Fibroblast of lung (primary cell): ENCODE data around the gene MPZL3.

ENCODE experiments used
- CTCF ChIP-seq, 2 donors: IDR thresholded peaks in 1 of 2; conservative IDR thresholded peaks in 1 of 2; 1 replicate in 1 of 2; 2 replicates in 1 of 2; pipeline ENCODE4 v1.5.1; 2011 to 2012; ENCODE audit warnings: low read length in 2 of 2, control low read depth in 1 of 2, inconsistent platforms in 1 of 2, low read depth in 1 of 2, mild to moderate bottlenecking in 1 of 2
- EZH2 ChIP-seq: IDR thresholded peaks from 2 replicates; pipeline ENCODE4 v1.5.1; 2012; ENCODE audit warnings: low read length, control low read depth, mild to moderate bottlenecking; ENCODE audit errors: missing control alignments

GRCh38 chr11:118207079-118207478, 45.1 kb downstream of the MPZL3 start:
- TF ChIP-seq CTCF (conservative IDR thresholded peaks at IDR 0.05 in 1 of 2, IDR thresholded peaks at IDR 0.05 in 1 of 2; ENCODE audit: low read depth in 1 of 2, low read length in 2 of 2) (no peak), EZH2 (no peak)
